Adrenal gland (tissue), 5 donors: ENCODE data around the gene CEMP1.

Source experiments
- POLR2A ChIP-seq, 2 donors: fragments of 450-650 bp; IDR thresholded peaks; one replicate each; pipeline ENCODE4 v1.6.1; 2017; ENCODE audit warnings: antibody characterized with exemption in 2 of 2, mild to moderate bottlenecking in 2 of 2, moderate library complexity in 1 of 2
- TF ChIP-seq, protein P1 (sequence below), 6 experiments: fragments of 450-650 bp in 4 of 6; fragments of 200-600 bp in 2 of 6; sonication (generic) in 1 of 6; IDR thresholded peaks; 1 replicate in 5 of 6; 2 replicates in 1 of 6; pipeline versions ENCODE4 v1.5.1 to v1.8.0; 2016 to 2021; ENCODE audit warnings: antibody characterized with exemption in 6 of 6, mild to moderate bottlenecking in 2 of 6, moderate library complexity in 1 of 6
- donor health status: DM: no; HTN: no; CAD: no.

DNA sequence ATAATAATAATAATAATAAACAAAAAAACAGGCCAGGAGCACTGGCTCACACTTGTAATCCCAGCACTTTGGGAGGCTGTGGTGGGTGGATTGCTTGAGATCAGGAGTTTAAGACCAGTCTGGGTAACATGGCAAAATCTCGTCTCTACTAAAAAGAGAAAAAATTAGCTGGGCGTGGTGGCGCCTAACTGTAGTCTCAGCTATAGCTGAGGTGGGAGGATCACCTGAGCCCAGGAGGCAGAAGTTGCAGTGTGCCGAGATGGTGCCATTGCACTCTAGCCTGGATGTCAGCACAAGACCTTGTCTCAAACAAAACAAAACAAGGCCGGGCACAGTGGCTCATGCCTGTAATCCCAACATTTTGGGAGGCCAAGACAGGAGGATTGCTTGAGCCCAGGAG, 36.2 kb downstream of the CEMP1 start:
- TF ChIP-seq, protein P1, sequence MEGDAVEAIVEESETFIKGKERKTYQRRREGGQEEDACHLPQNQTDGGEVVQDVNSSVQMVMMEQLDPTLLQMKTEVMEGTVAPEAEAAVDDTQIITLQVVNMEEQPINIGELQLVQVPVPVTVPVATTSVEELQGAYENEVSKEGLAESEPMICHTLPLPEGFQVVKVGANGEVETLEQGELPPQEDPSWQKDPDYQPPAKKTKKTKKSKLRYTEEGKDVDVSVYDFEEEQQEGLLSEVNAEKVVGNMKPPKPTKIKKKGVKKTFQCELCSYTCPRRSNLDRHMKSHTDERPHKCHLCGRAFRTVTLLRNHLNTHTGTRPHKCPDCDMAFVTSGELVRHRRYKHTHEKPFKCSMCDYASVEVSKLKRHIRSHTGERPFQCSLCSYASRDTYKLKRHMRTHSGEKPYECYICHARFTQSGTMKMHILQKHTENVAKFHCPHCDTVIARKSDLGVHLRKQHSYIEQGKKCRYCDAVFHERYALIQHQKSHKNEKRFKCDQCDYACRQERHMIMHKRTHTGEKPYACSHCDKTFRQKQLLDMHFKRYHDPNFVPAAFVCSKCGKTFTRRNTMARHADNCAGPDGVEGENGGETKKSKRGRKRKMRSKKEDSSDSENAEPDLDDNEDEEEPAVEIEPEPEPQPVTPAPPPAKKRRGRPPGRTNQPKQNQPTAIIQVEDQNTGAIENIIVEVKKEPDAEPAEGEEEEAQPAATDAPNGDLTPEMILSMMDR (IDR thresholded peaks at IDR 0.05) = no peak
- TF ChIP-seq POLR2A (IDR thresholded peaks at IDR 0.05) = no peak
